ENCODE data around the gene DMPK. TPM values are rescaled to one million over a fixed set of nuclear protein-coding genes. Genes with fewer than 3 reads are reported as not detected.
"Not testable (repeated sequence)": the region's sequence is repeated elsewhere in the genome, so short reads cannot be mapped to it uniquely, and the experiment has no call there.

The DMPK gene
- total RNA-seq, 1 donor from 2014 or later = 29.0 TPM

GRCh38 chr19:45815481-45816216, 33.4 kb upstream of the DMPK start:
- no peak for DNase-seq

GRCh38 chr19:45814851-45815480, 32.7 kb upstream of the DMPK start, which contains the start of gene RSPH6A:
Gene RSPH6A (minus strand): TSS chr19:45815308. CDS start chr19:45815176, 132 bp downstream.
- DNase-seq = no peak

- no peak for DNase-seq
Observed at GRCh38 chr19:45814166-45814780, 32.0 kb upstream of the DMPK start.

GRCh38 chr19:45812297-45812696, 30.0 kb upstream of the DMPK start:
- DNase-seq = no peak

GRCh38 chr19:45809643-45810159, 27.4 kb upstream of the DMPK start:
- no peak for DNase-seq

GRCh38 chr19:45805719-45806118, 23.4 kb upstream of the DMPK start:
- no peak for DNase-seq

- no peak for DNase-seq
Observed at GRCh38 chr19:45804959-45805230, 22.6 kb upstream of the DMPK start.

- DNase-seq = no peak
Observed at GRCh38 chr19:45804140-45804958, 22.1 kb upstream of the DMPK start.

- DNase-seq = no peak
Observed at GRCh38 chr19:45801603-45802175, 19.4 kb upstream of the DMPK start.

GRCh38 chr19:45800070-45800553, 17.8 kb upstream of the DMPK start:
- no peak for DNase-seq

GRCh38 chr19:45799541-45799940, 17.3 kb upstream of the DMPK start:
- not testable (repeated sequence) for DNase-seq

- DNase-seq = peak; percentile 40
Observed at GRCh38 chr19:45798995-45799517, 16.8 kb upstream of the DMPK start.

- no peak for DNase-seq
Observed at GRCh38 chr19:45794627-45795026, 12.3 kb upstream of the DMPK start.

- DNase-seq = no peak
Observed at GRCh38 chr19:45793876-45794275, 11.6 kb upstream of the DMPK start.

- no peak for DNase-seq
Observed at GRCh38 chr19:45793178-45793564, 10.9 kb upstream of the DMPK start.

- peak; percentile 99 for DNase-seq
Observed at GRCh38 chr19:45792470-45793177, 10.3 kb upstream of the DMPK start, which contains the start of gene DMWD. Gene DMWD (minus strand): TSS chr19:45792845. CDS start chr19:45792756, 89 bp downstream.

GRCh38 chr19:45791744-45792469, 9.6 kb upstream of the DMPK start:
- DNase-seq = no peak

GRCh38 chr19:45790942-45791341, 8.7 kb upstream of the DMPK start:
- DNase-seq = no peak

- no peak for DNase-seq
Observed at GRCh38 chr19:45789035-45789786, 6.9 kb upstream of the DMPK start.

GRCh38 chr19:45786533-45786894, 4.2 kb upstream of the DMPK start:
- no peak for DNase-seq
